ENCODE results near the gene MPZL2. TPM values are rescaled to one million over a fixed set of nuclear protein-coding genes. Genes with fewer than 3 reads are reported as not detected.
A peak's percentile ranks its signal among the peaks of the same experiment; 100 is the strongest.

The MPZL2 gene
- total RNA-seq, 1 donor from 2014 or later = 0.95 TPM

- FAIRE-seq = no peak
- Mint-ChIP-seq H3K27ac (ENCODE audit: unreplicated experiment) (no peak overlapping the region), H3K27me3 (ENCODE audit: low read depth, unreplicated experiment) (peaks cover 12% of the 10 kb centered on the region), H3K36me3 (ENCODE audit: low read depth, unreplicated experiment) (no peaks in the 10 kb centered on the region), H3K9me3 (ENCODE audit: unreplicated experiment) (no peaks in the 10 kb centered on the region), H3K4me1 (ENCODE audit: low read depth, unreplicated experiment) (no peaks in the 10 kb centered on the region), H3K4me3 (ENCODE audit: unreplicated experiment) (no peak overlapping the region)
- H3K79me2 ChIP-seq (ENCODE audit: insufficient read depth, low read length) = no peaks in the 10 kb centered on the region
- peaks cover 13% of the 10 kb centered on the region for H3K27me3 ChIP-seq (ENCODE audit: insufficient read depth, low read length)
- no peaks in the 10 kb centered on the region for H4K20me1 ChIP-seq (ENCODE audit: insufficient read depth, low read length)
- H3K4me1 ChIP-seq (ENCODE audit: insufficient read depth, low read length) = no peaks in the 10 kb centered on the region
- no peaks in the 10 kb centered on the region for H3K36me3 ChIP-seq (ENCODE audit: insufficient read depth, low read length)
- no peak for TF ChIP-seq EZH2 (IDR thresholded peaks at IDR 0.05; ENCODE audit: insufficient read depth, low read length)
- no peak for TF ChIP-seq CTCF (IDR thresholded peaks at IDR 0.05; ENCODE audit: insufficient read depth, low read depth, low read length)
- H3K4me3 ChIP-seq (ENCODE audit: insufficient read depth, low read depth, low read length) = no peak overlapping the region
- H3K4me2 ChIP-seq (ENCODE audit: low read length) = no peak overlapping the region
- no peak for DNase-seq (ENCODE audit: low read depth)
- H2AFZ ChIP-seq (ENCODE audit: low read depth, low read length) = no peak overlapping the region
- no peaks in the 10 kb centered on the region for H3K9me3 ChIP-seq (ENCODE audit: insufficient read depth, low read depth, low read length)
- no peak overlapping the region for H3K9ac ChIP-seq (ENCODE audit: low read length)
- H3K27ac ChIP-seq (ENCODE audit: low read depth, low read length) = no peak overlapping the region
Observed at GRCh38 chr11:118289401-118289800, 25.3 kb upstream of the MPZL2 start.

- H3K4me1 Mint-ChIP-seq (ENCODE audit: low read depth, unreplicated experiment) = no peaks in the 10 kb centered on the region
- Histone ChIP-seq H4K20me1 (ENCODE audit: insufficient read depth, low read length) (no peaks in the 10 kb centered on the region), H3K27me3 (ENCODE audit: insufficient read depth, low read length) (peaks cover 13% of the 10 kb centered on the region), H3K4me3 (ENCODE audit: insufficient read depth, low read depth, low read length) (no peak overlapping the region), H3K36me3 (ENCODE audit: insufficient read depth, low read length) (no peaks in the 10 kb centered on the region), H3K79me2 (ENCODE audit: insufficient read depth, low read length) (no peaks in the 10 kb centered on the region), H3K9ac (ENCODE audit: low read length) (no peak overlapping the region), H3K27ac (ENCODE audit: low read depth, low read length) (no peak overlapping the region), H3K4me1 (ENCODE audit: insufficient read depth, low read length) (no peaks in the 10 kb centered on the region), H3K9me3 (ENCODE audit: insufficient read depth, low read depth, low read length) (no peaks in the 10 kb centered on the region), H3K4me2 (ENCODE audit: low read length) (no peak overlapping the region), H2AFZ (ENCODE audit: low read depth, low read length) (no peak overlapping the region)
- no peak overlapping the region for H3K4me3 Mint-ChIP-seq (ENCODE audit: unreplicated experiment)
- peaks cover 13% of the 10 kb centered on the region for H3K27me3 Mint-ChIP-seq (ENCODE audit: low read depth, unreplicated experiment)
- H3K9me3 Mint-ChIP-seq (ENCODE audit: unreplicated experiment) = no peaks in the 10 kb centered on the region
- H3K27ac Mint-ChIP-seq (ENCODE audit: unreplicated experiment) = no peak overlapping the region
- no peaks in the 10 kb centered on the region for H3K36me3 Mint-ChIP-seq (ENCODE audit: low read depth, unreplicated experiment)
- FAIRE-seq (no peak), DNase-seq (ENCODE audit: low read depth) (peak; percentile 26)
- TF ChIP-seq CTCF (IDR thresholded peaks at IDR 0.05; ENCODE audit: insufficient read depth, low read depth, low read length) (no peak), EZH2 (IDR thresholded peaks at IDR 0.05; ENCODE audit: insufficient read depth, low read length) (no peak)
Observed at GRCh38 chr11:118287006-118287405, 22.9 kb upstream of the MPZL2 start.

GRCh38 chr11:118286545-118286944 lies 22.4 kb upstream of the MPZL2 start:
- no peak for FAIRE-seq
- no peaks in the 10 kb centered on the region for H3K79me2 ChIP-seq (ENCODE audit: insufficient read depth, low read length)
- H4K20me1 ChIP-seq (ENCODE audit: insufficient read depth, low read length) = no peaks in the 10 kb centered on the region
- no peak overlapping the region for H2AFZ ChIP-seq (ENCODE audit: low read depth, low read length)
- TF ChIP-seq CTCF (IDR thresholded peaks at IDR 0.05; ENCODE audit: insufficient read depth, low read depth, low read length) (no peak), EZH2 (IDR thresholded peaks at IDR 0.05; ENCODE audit: insufficient read depth, low read length) (no peak)
- no peaks in the 10 kb centered on the region for H3K9me3 ChIP-seq (ENCODE audit: insufficient read depth, low read depth, low read length)
- no peak overlapping the region for H3K9ac ChIP-seq (ENCODE audit: low read length)
- peaks cover 11% of the 10 kb centered on the region for H3K27me3 Mint-ChIP-seq (ENCODE audit: low read depth, unreplicated experiment)
- H3K4me2 ChIP-seq (ENCODE audit: low read length) = no peak overlapping the region
- H3K27ac ChIP-seq (ENCODE audit: low read depth, low read length) = no peak overlapping the region
- H3K4me3 ChIP-seq (ENCODE audit: insufficient read depth, low read depth, low read length) = no peak overlapping the region
- H3K36me3 Mint-ChIP-seq (ENCODE audit: low read depth, unreplicated experiment) = no peaks in the 10 kb centered on the region
- H3K4me3 Mint-ChIP-seq (ENCODE audit: unreplicated experiment) = no peak overlapping the region
- H3K27me3 ChIP-seq (ENCODE audit: insufficient read depth, low read length) = peaks cover 13% of the 10 kb centered on the region
- no peak overlapping the region for H3K27ac Mint-ChIP-seq (ENCODE audit: unreplicated experiment)
- no peaks in the 10 kb centered on the region for H3K4me1 Mint-ChIP-seq (ENCODE audit: low read depth, unreplicated experiment)
- H3K9me3 Mint-ChIP-seq (ENCODE audit: unreplicated experiment) = no peaks in the 10 kb centered on the region
- DNase-seq (ENCODE audit: low read depth) = no peak
- no peaks in the 10 kb centered on the region for H3K36me3 ChIP-seq (ENCODE audit: insufficient read depth, low read length)
- H3K4me1 ChIP-seq (ENCODE audit: insufficient read depth, low read length) = no peaks in the 10 kb centered on the region
